CD14-positive monocyte (primary cell): ENCODE results near the gene PLA2G4A. TPM values are rescaled to one million over a fixed set of nuclear protein-coding genes. Genes with fewer than 3 reads are reported as not detected.

Source experiments
- DNase-seq, 3 donors: peaks; one replicate each; pipeline ENCODE4 v3.0.0-alpha.2; 2011 to 2022
- H2AFZ ChIP-seq: 2 replicates; pipeline ENCODE4 v1.6.0; 2012; ENCODE audit warnings: mild to moderate bottlenecking, low read depth, low read length, inconsistent platforms; ENCODE audit not compliant: insufficient read depth, poor library complexity, severe bottlenecking
- H3K27ac ChIP-seq, 2 donors: 1 replicate in 1 of 2; 2 replicates in 1 of 2; pipeline ENCODE4 v1.5.1; 2012 to 2013; ENCODE audit warnings: low read length in 2 of 2, control low read depth in 1 of 2, inconsistent platforms in 1 of 2, low read depth in 1 of 2, mild to moderate bottlenecking in 1 of 2
- H3K27me3 ChIP-seq, 2 donors: one replicate each; pipeline versions ENCODE4 v1.6.0 to v1.6.1; 2011 to 2013; ENCODE audit warnings: low read length in 2 of 2; ENCODE audit not compliant: control insufficient read depth in 2 of 2, insufficient read depth in 2 of 2
- H3K36me3 ChIP-seq, 2 donors: replicated peaks in 1 of 2; 1 replicate in 1 of 2; 2 replicates in 1 of 2; pipeline versions ENCODE4 v1.5.1 to v1.6.1; 2012 to 2013; ENCODE audit warnings: low read length in 2 of 2, control low read depth in 1 of 2, inconsistent platforms in 1 of 2, mild to moderate bottlenecking in 1 of 2; ENCODE audit not compliant: insufficient read depth in 2 of 2, control insufficient read depth in 1 of 2
- H3K4me1 ChIP-seq, 2 donors: 1 replicate in 1 of 2; 2 replicates in 1 of 2; pipeline versions ENCODE4 v1.5.1 to v1.6.1; 2012 to 2013; ENCODE audit warnings: low read length in 2 of 2, control low read depth in 1 of 2, inconsistent platforms in 1 of 2, mild to moderate bottlenecking in 1 of 2, moderate library complexity in 1 of 2; ENCODE audit not compliant: insufficient read depth in 2 of 2, control insufficient read depth in 1 of 2
- H3K4me2 ChIP-seq: replicated peaks from 2 replicates; pipeline ENCODE3; 2012; ENCODE audit warnings: low read length, moderate library complexity, mild to moderate bottlenecking; ENCODE audit not compliant: poor library complexity, severe bottlenecking; ENCODE audit errors: extremely low read depth
- H3K4me3 ChIP-seq, 3 experiments: fragments of 200-600 bp in 1 of 3; sonication (generic) in 1 of 3; replicated peaks in 1 of 3; 1 replicate in 2 of 3; 2 replicates in 1 of 3; pipeline ENCODE4 v1.5.1; 2011 to 2013; ENCODE audit warnings: low read length in 3 of 3, mild to moderate bottlenecking in 3 of 3, control low read depth in 2 of 3, low read depth in 2 of 3, inconsistent platforms in 1 of 3, moderate library complexity in 1 of 3
- H3K79me2 ChIP-seq: 2 replicates; pipeline ENCODE4 v1.6.0; 2012; ENCODE audit warnings: mild to moderate bottlenecking, control low read depth, inconsistent platforms, low read length, moderate library complexity; ENCODE audit not compliant: insufficient read depth
- H3K9ac ChIP-seq: 2 replicates; pipeline ENCODE4 v1.6.0; 2017; ENCODE audit warnings: low read length, mild to moderate bottlenecking; ENCODE audit not compliant: insufficient read depth, poor library complexity, severe bottlenecking
- H3K9me3 ChIP-seq, 2 donors: replicated peaks in 1 of 2; 1 replicate in 1 of 2; 2 replicates in 1 of 2; pipeline versions ENCODE4 v1.5.1 to v1.6.1; 2012 to 2013; ENCODE audit warnings: low read length in 2 of 2, control low read depth in 1 of 2; ENCODE audit not compliant: control insufficient read depth in 1 of 2, insufficient read depth in 1 of 2
- H4K20me1 ChIP-seq: 2 replicates; pipeline ENCODE4 v1.6.0; 2012; ENCODE audit warnings: mild to moderate bottlenecking, low read length, control low read depth, moderate library complexity; ENCODE audit not compliant: insufficient read depth
- H3K27ac Mint-ChIP-seq, 7 donors: one replicate each; pipeline ENCODE4 v1.8.0; 2020; ENCODE audit warnings: mild to moderate bottlenecking in 7 of 7, mixed read lengths in 7 of 7, moderate library complexity in 6 of 7, inconsistent platforms in 2 of 7
- H3K27me3 Mint-ChIP-seq, 3 donors: one replicate each; pipeline ENCODE4 v1.8.0; 2021 to 2022; ENCODE audit warnings: low read depth in 3 of 3, mild to moderate bottlenecking in 3 of 3, mixed read lengths in 3 of 3, moderate library complexity in 3 of 3, inconsistent platforms in 1 of 3
- H3K36me3 Mint-ChIP-seq, 2 donors: one replicate each; pipeline ENCODE4 v1.8.0; 2020; ENCODE audit warnings: mixed read lengths in 2 of 2, inconsistent platforms in 1 of 2, mild to moderate bottlenecking in 1 of 2
- H3K4me1 Mint-ChIP-seq: one replicate; pipeline ENCODE4 v1.8.0; 2020; ENCODE audit warnings: mild to moderate bottlenecking, mixed read lengths
- H3K4me3 Mint-ChIP-seq, 2 donors: one replicate each; pipeline ENCODE4 v1.8.0; 2020; ENCODE audit warnings: mild to moderate bottlenecking in 2 of 2, mixed read lengths in 2 of 2, moderate library complexity in 1 of 2
- H3K9me3 Mint-ChIP-seq, 7 donors: one replicate each; pipeline ENCODE4 v1.8.0; 2020 to 2022; ENCODE audit warnings: mixed read lengths in 7 of 7, mild to moderate bottlenecking in 6 of 7, moderate library complexity in 6 of 7, inconsistent platforms in 2 of 7
- CTCF ChIP-seq: fragments of 200-600 bp; IDR thresholded peaks from one replicate; pipeline ENCODE4 v1.8.0; 2022; ENCODE audit warnings: antibody characterized with exemption, mild to moderate bottlenecking
- WGBS: methylation state at CpG from one replicate; pipeline ENCODE4 v1.1.5; 2013; ENCODE audit warnings: missing lambda C conversion rate; ENCODE audit not compliant: insufficient coverage; 5-methylcytosine and 5-hydroxymethylcytosine counted together
- intact Hi-C, 2 donors: fragments of 100-400 bp; cut with micrococcal nuclease; formaldehyde crosslinking; loops; one replicate each; pipeline versions ENCODE4 v1.15.0 to v1.15.1; 2023
- polyA plus RNA-seq, 3 donors: library from polyadenylated mRNA; depleted of rRNA in 1 of 3; unstranded in 2 of 3; stranded (reverse) in 1 of 3; fragments of 300-500 nt in 2 of 3; fragments of >200 nt in 1 of 3; fragmentation: Illumina TruSeq in 2 of 3; gene quantifications; 1 replicate in 2 of 3; 2 replicates in 1 of 3; pipeline ENCODE4 v1.2.3, GENCODE V29; 2012 to 2021

PLA2G4A gene
- polyA plus RNA-seq, 3 donors = 1.4 to 4.5 (median 4.1) TPM

- no peak overlapping the region for H3K27ac Mint-ChIP-seq
- H3K27ac ChIP-seq = no peak overlapping the region
- no peaks in the 10 kb centered on the region for H3K79me2 ChIP-seq
- no peak overlapping the region for H3K4me2 ChIP-seq
- no peak overlapping the region for H3K4me3 ChIP-seq
- H3K9me3 ChIP-seq = no peaks in the 10 kb centered on the region
- no peak overlapping the region for H3K4me3 Mint-ChIP-seq
- no peaks in the 10 kb centered on the region for H3K4me1 ChIP-seq
- no peak overlapping the region for H2AFZ ChIP-seq
- H3K36me3 ChIP-seq = peaks cover 28 to 53% of the 10 kb centered on the region in 2 donors
- 100% methylated on average over 1 of the region's 4 CpGs for WGBS
- peaks cover 3 to 26% of the 10 kb centered on the region in 2 donors for H3K36me3 Mint-ChIP-seq
- intact Hi-C loops = no loop called here
- peaks cover 0 to 2% (median 0%) of the 10 kb centered on the region in 7 donors for H3K9me3 Mint-ChIP-seq
- no peak for TF ChIP-seq CTCF
- H3K9ac ChIP-seq = no peak overlapping the region
- H4K20me1 ChIP-seq = no peaks in the 10 kb centered on the region
- no peaks in the 10 kb centered on the region for H3K27me3 ChIP-seq
- no peaks in the 10 kb centered on the region for H3K4me1 Mint-ChIP-seq
- no peak for DNase-seq
- no peaks in the 10 kb centered on the region for H3K27me3 Mint-ChIP-seq
These were observed 137.7 kb downstream of the PLA2G4A start for GRCh38 chr1:186966456-186966855.

- Mint-ChIP-seq H3K27me3 (no peaks in the 10 kb centered on the region), H3K36me3 (peaks cover 5 to 24% of the 10 kb centered on the region in 2 donors), H3K4me1 (no peaks in the 10 kb centered on the region), H3K4me3 (no peak overlapping the region), H3K9me3 (peaks cover 0 to 2% (median 0%) of the 10 kb centered on the region in 7 donors), H3K27ac (no peak overlapping the region)
- H3K4me2 ChIP-seq = no peak overlapping the region
- TF ChIP-seq CTCF = no peak
- H3K79me2 ChIP-seq = no peaks in the 10 kb centered on the region
- H3K4me3 ChIP-seq = no peak overlapping the region
- peaks cover 28 to 55% of the 10 kb centered on the region in 2 donors for H3K36me3 ChIP-seq
- H3K9me3 ChIP-seq = no peaks in the 10 kb centered on the region
- no CpG with 5 or more reads among the region's 2 CpGs for WGBS
- no peak overlapping the region for H3K27ac ChIP-seq
- no peak for DNase-seq
- H3K9ac ChIP-seq = no peak overlapping the region
- intact Hi-C loops = no loop called here
- H2AFZ ChIP-seq = no peak overlapping the region
- H3K27me3 ChIP-seq = no peaks in the 10 kb centered on the region
- H3K4me1 ChIP-seq = no peaks in the 10 kb centered on the region
- no peaks in the 10 kb centered on the region for H4K20me1 ChIP-seq
These were observed 139.1 kb downstream of the PLA2G4A start for GRCh38 chr1:186967656-186968394.
